ENCODE measurements around the gene RPL29. TPM values are rescaled to one million over a fixed set of nuclear protein-coding genes. Genes with fewer than 3 reads are reported as not detected.

RPL29 gene
- total RNA-seq, 1 donor from 2014 or later: 872 TPM

GRCh38 chr3:51987568-51987967 lies 8.1 kb downstream of the RPL29 start:
- no peaks in the 10 kb centered on the region for H3K27me3 Mint-ChIP-seq (ENCODE audit: low read depth, unreplicated experiment)
- Histone ChIP-seq H3K79me2 (ENCODE audit: insufficient read depth, low read length) (peaks cover 19% of the 10 kb centered on the region), H3K27me3 (ENCODE audit: insufficient read depth, low read length) (no peaks in the 10 kb centered on the region), H4K20me1 (ENCODE audit: insufficient read depth, low read length) (peaks cover 9% of the 10 kb centered on the region), H2AFZ (ENCODE audit: low read depth, low read length) (no peak overlapping the region), H3K9me3 (ENCODE audit: insufficient read depth, low read depth, low read length) (no peaks in the 10 kb centered on the region), H3K4me2 (ENCODE audit: low read length) (no peak overlapping the region), H3K36me3 (ENCODE audit: insufficient read depth, low read length) (peaks cover 3% of the 10 kb centered on the region), H3K4me1 (ENCODE audit: insufficient read depth, low read length) (peaks cover 15% of the 10 kb centered on the region), H3K9ac (ENCODE audit: low read length) (no peak overlapping the region), H3K27ac (ENCODE audit: low read depth, low read length) (no peak overlapping the region), H3K4me3 (ENCODE audit: insufficient read depth, low read depth, low read length) (no peak overlapping the region)
- no peaks in the 10 kb centered on the region for H3K9me3 Mint-ChIP-seq (ENCODE audit: unreplicated experiment)
- H3K4me1 Mint-ChIP-seq (ENCODE audit: low read depth, unreplicated experiment): peaks cover 4% of the 10 kb centered on the region
- peaks cover 6% of the 10 kb centered on the region for H3K36me3 Mint-ChIP-seq (ENCODE audit: low read depth, unreplicated experiment)
- FAIRE-seq: no peak
- H3K4me3 Mint-ChIP-seq (ENCODE audit: unreplicated experiment): no peak overlapping the region
- TF ChIP-seq CTCF (IDR thresholded peaks at IDR 0.05; ENCODE audit: insufficient read depth, low read depth, low read length): no peak
- no peak for TF ChIP-seq EZH2 (IDR thresholded peaks at IDR 0.05; ENCODE audit: insufficient read depth, low read length)
- H3K27ac Mint-ChIP-seq (ENCODE audit: unreplicated experiment): no peak overlapping the region
- DNase-seq (ENCODE audit: low read depth): no peak

DNA sequence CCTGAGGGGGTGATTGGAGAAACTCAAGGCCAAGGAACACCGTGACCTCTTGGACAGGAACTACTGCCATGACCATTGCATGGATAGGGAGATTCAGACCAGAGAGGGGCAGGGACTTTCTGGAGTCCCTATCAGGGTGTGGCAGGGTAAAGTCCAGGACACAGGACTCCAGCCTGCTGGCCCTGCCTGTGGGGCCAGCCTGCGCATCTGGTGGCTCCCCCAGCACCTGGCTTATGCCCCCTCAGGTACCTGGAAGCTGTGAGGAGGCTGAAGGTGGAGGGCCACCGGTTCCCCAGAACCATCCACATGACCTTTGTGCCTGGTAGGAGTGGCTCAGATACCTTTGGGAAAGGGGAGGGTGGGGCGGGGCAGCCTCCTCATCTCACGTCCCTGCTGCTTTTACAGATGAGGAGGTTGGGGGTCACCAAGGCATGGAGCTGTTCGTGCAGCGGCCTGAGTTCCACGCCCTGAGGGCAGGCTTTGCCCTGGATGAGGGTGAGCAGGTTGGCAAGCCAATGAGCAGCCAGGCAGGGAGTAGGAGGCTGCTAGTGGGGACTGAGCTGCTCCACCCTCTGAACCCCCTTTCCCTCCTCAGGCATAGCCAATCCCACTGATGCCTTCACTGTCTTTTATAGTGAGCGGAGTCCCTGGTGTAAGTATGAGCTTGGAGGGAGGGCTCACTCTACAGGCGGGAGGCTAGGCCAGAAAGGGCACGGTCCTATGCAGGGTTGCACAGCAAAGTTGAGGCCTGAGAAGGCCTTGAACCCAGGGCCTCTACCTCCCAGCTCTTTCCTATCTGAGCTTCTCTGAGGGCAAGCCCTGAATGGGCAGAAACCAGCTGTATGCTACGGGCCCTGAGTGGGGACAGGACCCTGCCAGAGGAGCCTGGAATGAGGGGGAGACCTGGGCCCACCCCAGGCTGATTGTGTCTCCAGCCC lies 9.4 kb downstream of the RPL29 start:
- no peak for DNase-seq (ENCODE audit: low read depth)
- FAIRE-seq: no peak
- Histone ChIP-seq H4K20me1 (ENCODE audit: insufficient read depth, low read length) (peaks cover under 1% of the 10 kb centered on the region), H2AFZ (ENCODE audit: low read depth, low read length) (no peak overlapping the region), H3K27ac (ENCODE audit: low read depth, low read length) (no peak overlapping the region), H3K4me2 (ENCODE audit: low read length) (no peak overlapping the region), H3K36me3 (ENCODE audit: insufficient read depth, low read length) (no peaks in the 10 kb centered on the region), H3K4me3 (ENCODE audit: insufficient read depth, low read depth, low read length) (no peak overlapping the region), H3K79me2 (ENCODE audit: insufficient read depth, low read length) (peaks cover 9% of the 10 kb centered on the region), H3K9ac (ENCODE audit: low read length) (no peak overlapping the region), H3K27me3 (ENCODE audit: insufficient read depth, low read length) (no peaks in the 10 kb centered on the region), H3K4me1 (ENCODE audit: insufficient read depth, low read length) (peaks cover 15% of the 10 kb centered on the region), H3K9me3 (ENCODE audit: insufficient read depth, low read depth, low read length) (no peaks in the 10 kb centered on the region)
- Mint-ChIP-seq H3K36me3 (ENCODE audit: low read depth, unreplicated experiment) (peaks cover 3% of the 10 kb centered on the region), H3K27me3 (ENCODE audit: low read depth, unreplicated experiment) (no peaks in the 10 kb centered on the region), H3K27ac (ENCODE audit: unreplicated experiment) (peak overlapping the region; percentile 12), H3K9me3 (ENCODE audit: unreplicated experiment) (no peaks in the 10 kb centered on the region), H3K4me3 (ENCODE audit: unreplicated experiment) (no peak overlapping the region), H3K4me1 (ENCODE audit: low read depth, unreplicated experiment) (peaks cover 6% of the 10 kb centered on the region)
- TF ChIP-seq CTCF (IDR thresholded peaks at IDR 0.05; ENCODE audit: insufficient read depth, low read depth, low read length) (no peak), EZH2 (IDR thresholded peaks at IDR 0.05; ENCODE audit: insufficient read depth, low read length) (no peak)

DNA sequence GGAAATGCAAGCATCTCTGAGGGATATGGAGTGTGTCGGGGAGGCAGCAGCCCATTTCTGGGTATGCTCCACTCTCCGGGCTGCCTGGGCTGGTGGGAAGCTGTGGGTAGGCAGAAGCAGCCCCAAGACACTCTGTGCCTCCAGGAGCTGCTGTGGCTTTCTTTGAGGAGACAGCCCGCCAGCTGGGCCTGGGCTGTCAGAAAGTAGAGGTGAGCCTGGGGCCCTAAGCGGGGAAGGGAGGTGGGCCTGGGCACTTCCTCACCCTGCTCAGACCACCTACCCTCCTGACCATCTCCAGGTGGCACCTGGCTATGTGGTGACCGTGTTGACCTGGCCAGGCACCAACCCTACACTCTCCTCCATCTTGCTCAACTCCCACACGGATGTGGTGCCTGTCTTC lies 10.6 kb downstream of the RPL29 start:
- peaks cover 4% of the 10 kb centered on the region for H3K4me1 Mint-ChIP-seq (ENCODE audit: low read depth, unreplicated experiment)
- H3K4me3 Mint-ChIP-seq (ENCODE audit: unreplicated experiment): no peak overlapping the region
- H3K9me3 ChIP-seq (ENCODE audit: insufficient read depth, low read depth, low read length): no peaks in the 10 kb centered on the region
- DNase-seq (ENCODE audit: low read depth) (no peak), FAIRE-seq (no peak)
- H2AFZ ChIP-seq (ENCODE audit: low read depth, low read length): no peak overlapping the region
- no peak overlapping the region for H3K9ac ChIP-seq (ENCODE audit: low read length)
- H4K20me1 ChIP-seq (ENCODE audit: insufficient read depth, low read length): peaks cover 6% of the 10 kb centered on the region
- no peaks in the 10 kb centered on the region for H3K9me3 Mint-ChIP-seq (ENCODE audit: unreplicated experiment)
- TF ChIP-seq EZH2 (IDR thresholded peaks at IDR 0.05; ENCODE audit: insufficient read depth, low read length) (no peak), CTCF (IDR thresholded peaks at IDR 0.05; ENCODE audit: insufficient read depth, low read depth, low read length) (no peak)
- no peak overlapping the region for H3K27ac Mint-ChIP-seq (ENCODE audit: unreplicated experiment)
- H3K27me3 Mint-ChIP-seq (ENCODE audit: low read depth, unreplicated experiment): no peaks in the 10 kb centered on the region
- no peak overlapping the region for H3K4me2 ChIP-seq (ENCODE audit: low read length)
- no peaks in the 10 kb centered on the region for H3K27me3 ChIP-seq (ENCODE audit: insufficient read depth, low read length)
- H3K4me1 ChIP-seq (ENCODE audit: insufficient read depth, low read length): peaks cover 15% of the 10 kb centered on the region
- peaks cover 2% of the 10 kb centered on the region for H3K36me3 ChIP-seq (ENCODE audit: insufficient read depth, low read length)
- H3K27ac ChIP-seq (ENCODE audit: low read depth, low read length): no peak overlapping the region
- H3K79me2 ChIP-seq (ENCODE audit: insufficient read depth, low read length): peaks cover 17% of the 10 kb centered on the region
- H3K36me3 Mint-ChIP-seq (ENCODE audit: low read depth, unreplicated experiment): no peaks in the 10 kb centered on the region
- H3K4me3 ChIP-seq (ENCODE audit: insufficient read depth, low read depth, low read length): no peak overlapping the region
